GM21447 (cell line): ENCODE measurements around the gene MAP2K3.

Experiments used
- ATAC-seq: cut with Tn5 transposase; IDR thresholded peaks from one replicate; pipeline ENCODE4 v1.9.1; 2021; ENCODE audit not compliant: unreplicated experiment

MAP2K3 gene

GRCh38 chr17:21252796-21253645, 31.5 kb upstream of the MAP2K3 start, which contains the start of gene NATD1:
NATD1 (minus strand) TSS chr17:21253410; CDS start chr17:21253264, 146 bp downstream.
- peak; percentile 80 for ATAC-seq

- ATAC-seq: peak; percentile 13
These were observed 30.7 kb upstream of the MAP2K3 start for GRCh38 chr17:21253646-21254441.

GRCh38 chr17:21258593-21258992, 25.9 kb upstream of the MAP2K3 start:
- ATAC-seq: no peak

DNA sequence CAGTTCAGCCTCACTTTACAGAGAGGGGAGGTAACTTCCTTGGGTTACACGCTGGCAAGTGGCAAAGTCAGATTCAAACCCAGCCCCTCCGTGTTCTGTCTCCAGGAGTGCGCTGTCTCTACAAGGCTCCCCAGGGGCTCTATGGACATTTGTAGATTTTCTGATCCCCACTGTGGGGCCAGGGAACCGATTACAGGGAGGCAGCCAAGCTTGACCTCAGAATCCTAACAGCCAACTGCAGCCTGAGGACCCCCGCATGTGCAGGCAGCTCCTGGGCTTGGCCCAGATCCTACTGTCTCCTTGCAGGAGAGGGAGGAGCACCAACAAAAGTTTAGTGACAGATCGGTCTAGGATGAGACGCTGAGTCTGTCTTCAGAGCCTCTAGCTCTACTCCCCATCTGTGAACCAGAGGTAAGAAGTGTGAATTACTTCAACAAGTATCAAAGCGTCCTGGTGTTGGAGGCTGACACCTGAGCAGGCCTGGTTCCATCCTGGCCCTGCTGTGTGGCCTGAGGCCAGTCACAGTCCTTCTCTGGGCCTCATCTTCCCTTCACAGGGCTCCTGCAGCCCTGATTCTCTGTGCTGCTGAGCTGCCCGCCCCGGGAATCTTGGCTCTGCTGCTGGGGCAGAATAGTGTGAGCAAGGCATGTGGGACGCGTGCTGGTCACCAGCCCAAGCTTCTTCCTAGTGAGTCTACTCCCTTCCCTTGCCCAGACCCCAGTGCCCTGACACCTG, 22.1 kb upstream of the MAP2K3 start:
- no peak for ATAC-seq

DNA sequence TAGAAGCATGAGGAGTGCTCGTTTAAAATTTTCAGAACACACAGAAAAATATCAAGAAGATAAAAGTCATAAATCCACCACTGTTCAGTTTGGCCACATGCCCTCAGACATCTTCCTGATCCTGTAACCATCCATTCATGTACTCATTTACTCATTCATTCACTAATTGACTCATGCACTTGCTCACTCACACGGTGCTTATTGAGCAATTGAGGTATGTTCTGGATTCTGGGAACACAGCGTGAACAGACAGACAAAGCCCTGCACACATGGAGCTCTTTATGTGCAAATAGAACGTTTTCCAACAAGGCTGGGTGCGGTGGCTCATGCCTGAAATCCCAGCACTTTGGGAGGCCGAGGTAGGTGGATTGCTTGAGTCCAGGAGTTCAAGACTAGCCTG, 21.1 kb upstream of the MAP2K3 start:
- ATAC-seq: no peak

DNA sequence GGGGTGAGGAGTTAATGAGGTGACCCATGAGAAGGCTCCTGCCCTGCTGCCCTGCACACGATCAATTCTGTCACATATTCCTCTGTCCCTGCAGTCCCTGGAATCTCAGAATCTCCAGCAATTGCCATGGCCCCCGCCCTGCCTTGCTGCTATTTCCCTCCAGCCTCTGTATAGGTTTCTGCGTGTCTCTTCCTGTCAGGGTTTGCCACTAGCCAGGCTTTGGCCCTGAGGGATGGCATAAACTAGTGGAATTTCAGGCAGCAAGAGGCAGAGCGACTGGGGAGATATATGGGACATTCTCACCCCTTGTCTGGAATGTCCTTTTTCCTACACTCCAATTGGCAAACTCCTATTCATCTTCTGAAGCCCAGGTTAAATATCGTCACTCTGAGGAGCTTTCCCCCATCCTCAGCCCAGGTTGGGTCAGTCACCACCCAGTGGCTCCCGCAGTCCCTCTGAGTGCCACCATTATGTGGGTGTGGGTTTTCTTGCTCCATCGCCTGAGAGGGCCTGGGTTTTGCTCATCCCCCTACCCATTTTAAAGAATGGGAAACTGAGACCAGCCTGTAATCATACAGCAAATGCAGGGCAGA, 15.8 kb upstream of the MAP2K3 start:
- no peak for ATAC-seq

GRCh38 chr17:21269394-21269793, 15.1 kb upstream of the MAP2K3 start:
- no peak for ATAC-seq

DNA sequence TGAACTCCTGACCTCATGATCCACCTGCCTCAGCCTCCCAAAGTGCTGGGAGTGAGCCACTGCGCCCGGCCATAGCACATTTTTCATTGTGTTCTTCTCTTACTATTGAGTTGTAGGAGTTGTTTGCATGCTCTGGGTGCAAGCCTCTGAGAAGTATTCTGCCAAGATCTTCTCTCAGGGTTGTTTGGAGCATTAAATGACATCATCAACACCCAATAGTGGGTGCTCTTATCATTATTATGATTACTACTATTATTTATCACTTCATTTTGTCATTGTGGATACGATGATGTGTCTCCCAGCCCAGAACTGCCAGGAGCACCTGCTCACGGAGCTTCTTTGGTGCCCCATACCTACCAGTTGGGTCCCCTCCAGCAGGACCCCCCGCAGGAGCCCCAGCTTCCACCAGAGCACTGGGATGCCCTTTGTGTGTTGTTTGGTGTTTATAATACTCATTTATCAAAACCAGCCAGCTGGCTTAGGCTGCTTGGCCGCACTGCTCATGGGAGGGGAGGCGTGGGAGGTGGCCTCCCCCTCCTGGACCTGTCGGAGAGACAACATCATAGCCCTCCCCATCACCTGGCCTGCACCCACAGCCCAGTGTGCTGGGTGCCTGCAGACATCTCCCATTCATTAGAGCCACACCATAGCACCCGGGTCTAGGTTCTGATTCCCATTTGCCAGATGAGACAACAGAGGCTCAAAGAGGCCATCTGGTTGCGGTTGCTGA, 12.9 kb upstream of the MAP2K3 start:
- ATAC-seq: no peak

DNA sequence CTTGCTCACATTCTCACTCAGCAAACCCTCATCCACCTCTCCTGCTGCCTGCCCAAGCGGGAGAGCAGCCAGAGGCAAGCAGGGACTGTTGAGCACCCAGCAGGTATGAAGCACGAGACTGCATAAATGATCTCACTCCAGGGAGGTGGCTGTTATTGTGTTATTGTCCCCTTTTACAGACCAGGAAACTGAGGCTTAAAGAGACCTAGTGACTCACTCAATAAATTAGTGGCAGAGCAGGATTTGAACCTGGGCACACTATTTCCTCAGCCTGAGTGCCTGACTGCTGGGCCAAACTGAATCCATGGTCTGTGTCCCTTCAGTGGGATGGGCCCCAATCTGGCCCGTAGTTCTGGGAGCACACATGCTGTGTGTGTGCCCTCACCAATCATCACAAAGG, 12.3 kb upstream of the MAP2K3 start:
- no peak for ATAC-seq

DNA sequence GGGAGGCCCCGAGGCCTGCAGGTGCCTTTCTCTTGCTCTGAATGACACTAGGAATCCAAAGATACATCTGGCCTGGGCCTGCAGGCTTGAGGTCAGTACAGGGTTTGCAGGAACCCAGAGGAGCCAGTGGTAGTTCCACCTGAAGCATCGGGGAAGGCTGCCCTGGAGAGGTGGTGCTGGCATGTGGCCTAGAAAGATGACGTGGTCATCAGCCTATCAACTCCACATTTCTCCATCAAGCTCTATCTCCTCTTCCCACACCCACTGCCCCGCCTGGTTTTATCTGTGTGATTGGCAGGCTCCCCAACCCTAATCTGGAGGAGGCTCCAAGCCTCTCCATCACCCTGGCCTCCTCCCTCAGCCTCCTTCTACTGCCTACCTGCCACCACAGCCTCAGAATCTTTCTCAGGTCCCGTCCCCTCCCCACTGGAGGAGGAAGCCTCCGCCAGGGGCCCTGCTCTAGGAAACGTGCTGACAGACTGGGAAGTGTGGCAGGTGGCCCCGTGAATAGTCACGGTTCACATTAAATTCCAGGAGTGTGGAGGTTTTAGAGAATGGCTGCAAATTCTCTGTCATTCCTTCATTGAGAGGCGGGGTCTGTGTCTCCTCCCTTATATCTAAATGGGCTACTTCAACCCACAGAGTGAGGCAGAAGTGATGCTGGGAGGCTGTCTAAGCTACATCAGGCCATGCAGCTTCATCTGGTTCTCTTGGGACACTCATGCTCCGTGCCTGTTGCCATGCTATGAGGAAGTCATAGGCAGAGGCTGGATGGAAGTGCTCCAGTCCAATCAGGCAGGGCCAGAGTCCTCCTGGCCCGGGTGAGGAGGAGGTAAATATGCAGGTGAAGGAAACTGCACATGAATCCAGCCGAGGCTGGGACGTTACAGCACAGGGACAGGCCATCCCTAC, 11.4 kb upstream of the MAP2K3 start:
- no peak for ATAC-seq

DNA sequence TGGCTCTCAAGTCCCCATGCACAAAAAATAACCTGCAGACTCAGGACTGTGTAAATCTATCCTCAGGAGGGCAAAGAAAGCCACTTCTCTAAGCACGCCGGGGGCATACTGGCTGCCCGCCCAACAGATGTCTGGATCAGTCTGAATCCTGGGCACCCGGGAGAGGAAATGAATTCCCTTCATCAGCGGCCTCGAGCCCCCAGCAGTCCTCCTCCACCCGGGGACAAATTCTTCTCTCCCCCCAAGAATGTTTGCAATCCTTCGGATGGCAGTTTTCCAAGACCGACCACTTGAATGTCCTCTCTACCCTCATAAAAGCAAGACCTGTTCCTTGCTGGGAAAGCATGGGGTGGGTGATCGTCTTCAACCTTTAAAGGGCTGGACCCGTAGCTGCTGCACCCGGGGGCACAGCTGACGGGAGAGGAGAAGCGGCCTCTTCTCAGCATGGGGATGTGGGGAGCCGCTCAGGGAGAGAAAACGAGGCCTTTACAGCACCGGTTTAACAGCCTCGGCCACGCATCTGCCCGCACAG, 9.4 kb upstream of the MAP2K3 start:
- no peak for ATAC-seq

- ATAC-seq: peak; percentile 92
These were observed 8.8 kb upstream of the MAP2K3 start for GRCh38 chr17:21275579-21276263.

- ATAC-seq: peak; percentile 5
These were observed 8.3 kb upstream of the MAP2K3 start for GRCh38 chr17:21276264-21276588.

DNA sequence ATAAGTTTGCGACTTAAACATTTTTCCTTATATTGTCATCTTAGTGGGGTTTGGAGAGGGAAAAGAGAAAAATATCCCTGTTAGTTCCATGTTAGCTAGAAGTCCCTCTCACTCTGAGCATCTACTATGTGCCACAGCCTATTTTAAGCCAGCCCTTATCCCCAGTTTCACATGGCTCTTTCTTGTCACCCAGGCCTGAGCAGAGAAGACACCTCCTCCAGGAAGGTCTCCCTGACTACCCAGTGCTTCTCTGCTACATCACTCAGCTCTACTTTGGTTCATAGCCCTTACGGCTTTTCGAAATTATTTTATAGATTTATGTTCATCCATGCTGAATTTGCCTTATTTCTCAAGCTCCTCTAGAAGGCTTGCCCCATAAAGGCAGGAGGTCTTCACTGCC, 7.2 kb upstream of the MAP2K3 start:
- ATAC-seq: no peak

DNA sequence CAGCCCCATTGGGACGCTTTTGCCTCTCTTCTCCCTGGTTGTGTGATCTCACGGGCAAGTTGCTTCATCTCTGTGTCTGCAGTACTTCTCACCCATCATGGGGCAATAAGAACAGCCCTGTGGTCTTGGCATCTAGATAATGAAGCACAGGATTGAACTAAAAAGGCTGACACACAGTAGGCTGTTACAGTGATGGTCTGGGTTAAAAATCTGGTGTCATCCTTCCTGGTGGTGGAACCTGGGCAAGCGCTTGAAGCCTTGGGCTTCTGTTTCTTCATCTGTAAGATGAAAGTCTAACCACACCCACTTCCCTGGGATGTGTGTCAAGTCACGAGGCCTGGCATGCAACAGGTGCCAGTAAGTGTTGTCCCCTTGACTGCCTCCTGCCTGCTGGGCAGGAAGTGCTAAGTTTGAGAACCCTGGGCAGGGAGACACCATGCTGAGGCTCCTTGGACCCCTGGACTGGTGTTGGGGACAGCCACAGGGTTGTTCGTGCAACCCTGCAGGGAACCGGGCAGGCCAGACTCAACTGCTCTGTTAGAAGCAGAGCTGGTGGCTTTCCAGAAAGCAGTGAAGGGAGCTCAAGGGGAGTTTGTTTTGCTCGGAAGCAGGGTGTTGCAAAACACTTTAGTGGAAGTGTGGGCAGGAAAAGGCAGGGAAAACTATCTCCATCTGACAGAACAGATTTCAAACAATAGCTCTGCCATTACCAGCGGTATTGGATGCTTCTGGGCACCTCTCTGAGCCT, 5.9 kb upstream of the MAP2K3 start:
- no peak for ATAC-seq

- no peak for ATAC-seq
These were observed 5.3 kb upstream of the MAP2K3 start for GRCh38 chr17:21279198-21279535.

DNA sequence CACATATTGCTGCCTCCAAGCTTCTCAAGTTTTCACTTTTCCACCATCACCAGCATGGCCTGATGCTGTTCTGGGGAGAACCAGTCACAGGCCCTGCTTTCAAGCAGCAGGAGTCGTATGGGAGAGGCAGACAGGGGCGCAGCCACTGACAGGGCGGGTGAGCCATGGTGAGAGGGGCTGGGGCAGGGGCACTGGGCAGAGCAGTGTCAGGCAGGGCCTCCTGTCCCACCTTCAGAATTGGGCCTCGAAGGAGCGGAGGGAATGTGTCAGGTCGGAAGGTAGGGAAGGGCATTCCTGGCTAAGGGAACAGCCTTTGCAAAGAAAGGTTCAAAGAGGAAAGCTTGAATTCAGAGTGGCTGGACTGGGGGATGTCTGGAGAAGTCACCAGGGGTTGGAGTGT, 4.9 kb upstream of the MAP2K3 start:
- ATAC-seq: no peak

DNA sequence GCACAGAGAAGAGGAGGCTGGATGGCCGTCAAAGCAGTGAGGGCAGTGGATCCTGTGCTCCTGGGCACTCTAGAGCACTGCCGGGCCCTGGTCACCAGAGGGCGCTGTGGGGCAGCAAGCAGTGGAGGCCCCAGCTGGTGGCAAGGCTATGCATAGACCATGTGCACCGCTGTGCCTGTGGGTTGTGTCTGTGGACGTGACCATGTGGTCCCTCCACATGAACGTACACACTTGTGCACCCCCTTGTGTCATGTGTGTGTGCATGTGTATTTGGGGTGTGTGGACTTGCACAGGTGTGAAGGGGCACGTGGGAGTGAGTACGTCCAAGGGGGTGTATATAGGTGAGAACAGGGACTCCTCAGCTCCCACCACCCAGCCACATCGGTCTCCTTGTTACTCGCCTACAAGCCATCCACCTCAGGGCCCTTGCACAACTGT, 4.4 kb upstream of the MAP2K3 start:
- no peak for ATAC-seq
